ENCODE results near the gene PIANP. TPM values are rescaled to one million over a fixed set of nuclear protein-coding genes. Genes with fewer than 3 reads are reported as not detected.

PIANP gene
- total RNA-seq, 1 donor from 2014 or later: 0.25 TPM

GRCh38 chr12:6688999-6689882 is 11.4 kb downstream of the PIANP start, which contains the start of gene ZNF384:
ZNF384 (minus strand) TSS chr12:6689375; CDS start chr12:6679520, 9,855 bp downstream.
- DNase-seq (peak; percentile 96), ATAC-seq (peak; percentile 93)
- intact Hi-C loops (cut with micrococcal nuclease): no loop called here

DNA sequence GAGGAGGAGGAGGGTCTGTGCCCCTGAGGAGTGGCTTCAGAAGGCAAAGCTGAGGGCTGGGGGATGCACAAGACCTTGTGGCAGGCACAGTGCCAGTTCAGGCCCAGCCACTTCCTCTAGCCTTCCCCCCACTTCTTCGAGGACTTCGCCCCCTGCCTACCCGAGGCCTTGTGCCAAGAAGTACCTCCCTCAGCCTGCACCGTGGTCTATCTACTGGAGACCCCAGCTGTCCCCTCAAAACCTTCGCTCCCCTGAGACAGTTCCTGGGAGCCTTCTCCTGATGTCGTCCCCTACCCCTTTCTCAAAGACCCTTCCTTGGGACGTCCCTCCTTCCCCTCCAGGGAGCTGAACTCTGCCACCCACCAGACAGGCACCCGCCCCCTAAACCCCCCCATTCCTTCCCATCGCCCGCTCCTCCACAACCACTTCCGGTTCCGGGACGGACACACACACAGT is 12.0 kb downstream of the PIANP start:
- ATAC-seq (no peak), DNase-seq (peak; percentile 60)
- intact Hi-C loops (cut with micrococcal nuclease): no loop called here

GRCh38 chr12:6685814-6686213 is 14.8 kb downstream of the PIANP start:
- intact Hi-C loops (cut with micrococcal nuclease): no loop called here
- ATAC-seq (no peak), DNase-seq (no peak)

DNA sequence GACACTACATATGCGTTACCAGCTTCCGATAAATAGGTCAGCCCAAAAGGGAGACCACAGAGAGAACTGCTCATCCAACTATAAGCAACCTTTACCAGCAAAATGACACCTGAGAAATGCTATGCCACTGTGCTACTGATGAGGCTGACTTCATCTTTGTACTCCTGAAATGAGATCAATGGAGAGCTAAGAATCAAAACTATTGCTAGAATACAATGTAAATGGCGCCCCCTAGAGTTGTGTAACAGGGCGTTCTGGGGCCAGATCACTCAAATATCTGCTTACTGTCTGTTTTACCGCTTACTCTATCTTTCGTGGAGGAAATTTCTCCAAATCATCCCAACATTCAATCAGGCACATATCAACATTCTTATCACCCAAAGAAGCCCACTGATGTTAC is 16.0 kb downstream of the PIANP start:
- no peak for ATAC-seq
- intact Hi-C loops (cut with micrococcal nuclease): no loop called here
- no peak for DNase-seq

DNA sequence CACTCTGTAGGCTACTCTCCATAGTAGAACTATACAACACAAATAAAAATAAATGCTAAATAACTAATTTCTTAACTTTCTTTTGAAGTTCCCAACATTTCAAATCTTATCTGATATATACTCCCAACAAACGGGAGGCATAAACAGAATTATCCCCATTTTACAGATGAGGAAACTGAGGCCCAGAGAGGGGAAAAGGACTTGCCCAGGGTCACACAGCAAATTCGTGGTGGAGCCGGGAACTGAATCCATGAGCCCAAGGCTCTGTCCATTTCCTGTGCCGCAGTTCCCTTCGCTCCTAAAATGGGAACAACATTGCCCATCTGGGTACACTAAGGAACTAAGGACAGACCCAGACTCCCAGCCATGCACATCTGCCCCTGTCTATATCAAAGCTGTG is 23.7 kb downstream of the PIANP start:
- intact Hi-C loops (cut with micrococcal nuclease): no loop called here
- DNase-seq (no peak), ATAC-seq (no peak)

DNA sequence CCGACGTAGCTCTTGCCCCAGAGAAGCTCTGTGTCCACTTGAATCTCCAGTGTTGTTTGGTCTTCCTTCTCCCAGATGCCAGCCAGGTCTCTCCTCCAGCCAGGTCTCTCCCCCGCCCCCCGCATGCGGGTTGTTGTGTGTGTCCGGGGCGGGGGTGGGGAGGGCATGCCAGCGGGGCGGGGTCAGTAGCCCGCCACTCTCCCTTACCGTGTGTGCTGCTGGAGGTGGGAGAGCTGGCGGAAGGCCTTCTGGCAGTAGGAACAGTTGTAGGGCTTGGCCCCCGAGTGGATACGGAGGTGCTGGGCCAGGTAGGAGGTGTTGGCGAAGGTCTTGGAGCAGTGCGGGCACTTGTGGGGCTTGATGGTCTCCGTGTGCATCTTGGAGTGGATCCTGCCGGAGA is 28.5 kb downstream of the PIANP start:
- DNase-seq (no peak), ATAC-seq (peak; percentile 13)
- intact Hi-C loops (cut with micrococcal nuclease): no loop called here

- ATAC-seq: no peak
- intact Hi-C loops (cut with micrococcal nuclease): no loop called here
- DNase-seq: no peak
Measured at GRCh38 chr12:6667559-6668210, 32.9 kb downstream of the PIANP start.

GRCh38 chr12:6666211-6666610 is 34.4 kb downstream of the PIANP start:
- DNase-seq (no peak), ATAC-seq (no peak)
- intact Hi-C loops (cut with micrococcal nuclease): no loop called here

DNA sequence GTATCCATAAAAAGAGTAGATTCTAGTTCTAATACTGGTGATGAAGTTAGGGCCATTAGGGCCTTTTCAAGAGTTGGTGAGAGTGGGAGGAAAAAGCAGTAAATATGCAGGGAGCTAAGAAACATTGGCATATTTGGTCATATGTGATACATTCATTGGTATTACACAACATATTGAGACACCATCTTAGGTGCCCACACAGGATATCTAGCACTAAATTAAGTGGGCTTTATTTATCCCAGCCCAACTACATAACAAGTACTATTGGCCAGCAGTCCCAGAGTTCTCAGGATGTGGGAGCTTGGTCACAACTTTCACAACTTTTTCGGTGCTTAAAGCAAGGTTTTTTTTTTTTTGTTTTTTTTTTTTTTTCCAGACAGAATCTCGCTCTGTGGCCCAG is 35.7 kb downstream of the PIANP start:
- ATAC-seq (no peak), DNase-seq (no peak)
- intact Hi-C loops (cut with micrococcal nuclease): no loop called here

DNA sequence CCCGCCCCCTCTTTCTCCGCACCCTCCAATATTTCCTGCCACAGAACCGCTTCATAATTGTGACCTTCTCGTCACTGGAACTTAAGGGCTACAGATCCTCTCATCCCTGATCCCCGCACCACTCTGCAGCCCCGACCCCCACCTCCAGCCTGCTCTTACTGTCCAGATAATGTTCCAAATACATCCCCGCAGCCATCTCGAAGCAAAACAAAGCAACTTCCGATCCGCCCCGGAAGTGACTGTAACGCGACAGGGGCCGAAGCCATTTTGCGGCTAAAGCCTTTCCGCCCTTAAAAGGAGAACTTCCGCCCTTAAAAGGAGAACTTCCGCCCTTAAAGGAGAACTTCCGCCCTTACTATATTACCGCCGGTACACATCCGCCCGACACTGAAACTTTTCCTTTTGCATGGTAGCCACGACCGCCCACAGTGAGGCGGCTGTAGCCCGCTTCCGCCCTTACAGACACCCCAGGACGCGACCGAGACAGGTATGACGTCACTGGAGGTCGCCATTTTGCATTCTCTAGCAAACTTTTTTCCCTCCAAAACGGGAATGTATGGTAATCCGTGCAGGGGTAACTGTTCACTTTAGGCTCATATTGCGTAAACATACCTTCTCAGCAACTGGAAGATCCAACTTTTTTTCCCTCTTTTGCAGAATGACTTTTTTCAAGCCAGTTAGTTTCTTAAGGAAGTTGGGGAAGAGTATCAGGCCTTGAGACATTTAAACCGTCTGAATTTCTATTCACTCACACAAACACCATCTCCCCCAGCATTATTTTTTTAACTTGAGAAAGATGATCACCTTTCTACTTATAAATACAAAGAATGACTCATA is 37.5 kb downstream of the PIANP start, which contains the start of gene ING4:
TSS of gene ING4 (minus strand) at position 214 of the 837 bp plus-strand sequence. CDS start at position 196, 18 bp downstream.
- peak; percentile 98 for DNase-seq
- ATAC-seq: peak; percentile 99
- intact Hi-C loops (cut with micrococcal nuclease): no loop called here

- DNase-seq: no peak
- intact Hi-C loops (cut with micrococcal nuclease): no loop called here
- peak; percentile 49 for ATAC-seq
Measured at GRCh38 chr12:6662602-6662905, 38.1 kb downstream of the PIANP start.

GRCh38 chr12:6653987-6654386 is 46.6 kb downstream of the PIANP start:
- ATAC-seq: peak; percentile 90
- intact Hi-C loops (cut with micrococcal nuclease): no loop called here

GRCh38 chr12:6653342-6653741 is 47.3 kb downstream of the PIANP start:
- peak; percentile 38 for ATAC-seq
- no peak for DNase-seq
- intact Hi-C loops (cut with micrococcal nuclease): no loop called here

More at GRCh38 chr12:6653987-6654386, 46.6 kb downstream of the PIANP start:
- DNase-seq: no peak

DNA sequence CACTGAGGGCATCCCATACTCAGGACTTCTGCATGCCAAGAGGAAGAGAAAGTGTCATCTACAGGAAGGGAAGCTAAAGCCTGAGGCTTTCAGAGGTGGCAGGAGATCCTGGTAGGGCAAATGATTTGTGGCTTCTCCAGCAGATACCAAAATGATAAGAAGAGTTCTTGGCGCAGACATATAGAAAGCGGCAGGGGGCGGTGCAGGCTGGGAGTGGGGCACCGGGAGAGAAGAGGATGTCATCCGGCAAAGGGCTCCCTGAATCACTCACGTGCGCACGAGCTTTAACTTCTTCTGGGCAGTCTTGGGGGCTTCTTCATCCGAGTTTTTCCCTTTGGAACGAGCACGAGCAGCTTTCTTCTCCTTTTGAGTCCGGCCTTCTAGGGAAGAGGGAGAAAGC is 48.2 kb downstream of the PIANP start:
- DNase-seq (no peak), ATAC-seq (no peak)
- intact Hi-C loops (cut with micrococcal nuclease): no loop called here

DNA sequence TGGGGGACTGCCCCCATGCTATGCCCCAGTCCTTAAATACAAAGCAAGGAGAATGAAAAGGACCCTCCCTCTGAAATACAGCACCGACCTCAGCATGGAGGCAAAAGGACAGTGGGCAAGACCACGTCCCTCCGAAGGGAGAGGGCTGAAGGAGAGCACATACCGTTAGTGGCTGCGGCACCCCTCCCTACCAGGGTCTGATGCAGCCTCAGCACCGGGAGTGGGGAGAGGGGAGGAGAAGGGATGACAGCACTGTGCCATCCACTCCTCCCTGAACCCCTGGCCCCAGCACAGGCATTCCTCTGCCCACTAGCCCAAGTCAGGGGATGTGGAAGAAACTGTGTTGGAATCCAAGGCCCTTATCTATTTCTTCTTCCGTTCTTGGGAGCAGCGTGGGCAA is 49.8 kb downstream of the PIANP start:
- ATAC-seq: no peak
- DNase-seq: no peak
- intact Hi-C loops (cut with micrococcal nuclease): no loop called here

DNA sequence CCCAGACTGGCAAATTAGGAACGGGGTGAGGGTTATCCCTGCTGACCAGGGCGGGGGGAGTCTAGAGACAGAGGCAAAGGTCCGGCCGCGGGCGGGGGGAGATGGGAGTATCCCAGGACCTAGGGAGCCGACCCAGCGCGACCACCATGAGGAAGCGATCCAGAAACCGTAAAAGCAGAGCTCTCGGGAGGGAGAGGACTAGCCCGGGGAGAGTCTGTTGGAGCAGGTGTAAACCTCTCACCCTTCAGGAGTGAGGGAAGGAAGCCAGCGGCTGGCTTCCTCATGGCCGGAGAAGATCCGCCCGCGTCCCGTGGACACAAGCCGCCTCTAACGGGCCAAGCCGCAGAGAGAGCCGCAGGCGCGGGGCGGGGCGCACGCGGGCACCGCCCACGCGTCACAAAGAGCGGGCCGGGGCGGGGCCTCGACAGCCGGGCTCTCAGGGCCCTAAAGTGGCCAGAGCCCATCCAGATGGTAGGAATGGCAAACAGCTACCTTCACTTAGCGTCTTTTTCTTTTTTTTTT is 53.5 kb downstream of the PIANP start, which contains the start of gene ACRBP:
TSS of gene ACRBP (minus strand) at position 350 of the 522 bp plus-strand sequence. CDS start at position 284, 66 bp downstream.
- intact Hi-C loops (cut with micrococcal nuclease): no loop called here
- peak; percentile 95 for ATAC-seq

GRCh38 chr12:6646276-6647082 is 54.1 kb downstream of the PIANP start:
- intact Hi-C loops (cut with micrococcal nuclease): no loop called here
- ATAC-seq: peak; percentile 12

More for the DNA sequence above, 53.5 kb downstream of the PIANP start, which contains the start of gene ACRBP:
- DNase-seq: peak; percentile 94

DNA sequence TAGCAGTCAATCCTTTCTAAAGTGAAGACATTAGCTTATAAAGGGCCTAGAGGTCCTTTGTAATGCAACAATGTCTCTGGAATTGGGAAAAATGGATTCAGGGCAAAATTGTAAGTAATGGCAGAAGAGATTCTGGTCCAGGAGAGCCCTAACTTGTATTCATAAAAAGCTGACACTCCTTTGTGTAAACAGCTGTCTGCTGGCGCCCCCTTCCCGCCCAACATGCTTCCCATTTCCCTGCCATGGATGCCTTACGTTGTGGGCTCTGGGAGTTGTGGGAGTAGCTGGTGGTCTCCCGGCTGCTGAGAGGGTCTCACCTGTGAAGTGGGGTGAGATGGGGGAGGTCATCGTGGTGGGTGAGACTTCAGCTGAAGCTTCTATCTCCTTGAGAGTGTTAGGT is 55.7 kb downstream of the PIANP start:
- DNase-seq: peak; percentile 57
- intact Hi-C loops (cut with micrococcal nuclease): no loop called here
- no peak for ATAC-seq

More at GRCh38 chr12:6646276-6647082, 54.1 kb downstream of the PIANP start:
- DNase-seq: no peak

Measured in left ventricle myocardium superior (tissue), 1 donor.